Lung (tissue), 12 donors: ENCODE measurements around the gene AKAP8L. TPM values are rescaled to one million over a fixed set of nuclear protein-coding genes. Genes with fewer than 3 reads are reported as not detected.
"Not testable (repeated sequence)": the region's sequence is repeated elsewhere in the genome, so short reads cannot be mapped to it uniquely, and the experiment has no call there.

Experiments used
- ATAC-seq: fragments of 200-7000 bp; cut with Tn5 transposase; one replicate; pipeline ENCODE4 v1.9.1; 2020; ENCODE audit warnings: moderate number of reproducible peaks; ENCODE audit not compliant: insufficient read depth, low FRiP score
- DNase-seq, 3 donors: peaks; one replicate each; pipeline ENCODE4 v3.0.0-alpha.2; 2013 to 2017
- H3K27ac ChIP-seq, 2 donors: one replicate each; pipeline ENCODE4 v1.5.1; 2013; ENCODE audit warnings: mild to moderate bottlenecking in 2 of 2, moderate library complexity in 2 of 2, control low read depth in 1 of 2, inconsistent platforms in 1 of 2, low read depth in 1 of 2, low read length in 1 of 2
- H3K27me3 ChIP-seq, 3 donors: one replicate each; pipeline ENCODE4 v1.5.1; 2013; ENCODE audit warnings: low read length in 2 of 3; ENCODE audit not compliant: control insufficient read depth in 3 of 3, insufficient read depth in 3 of 3
- H3K36me3 ChIP-seq, 4 donors: one replicate each; pipeline ENCODE4 v1.5.1; 2013; ENCODE audit warnings: low read length in 4 of 4, mild to moderate bottlenecking in 1 of 4, moderate library complexity in 1 of 4; ENCODE audit not compliant: control insufficient read depth in 4 of 4, insufficient read depth in 4 of 4
- H3K4me1 ChIP-seq, 5 donors: one replicate each; pipeline ENCODE4 v1.5.1; 2013; ENCODE audit warnings: low read length in 5 of 5, mild to moderate bottlenecking in 2 of 5, moderate library complexity in 1 of 5; ENCODE audit not compliant: control insufficient read depth in 5 of 5, insufficient read depth in 5 of 5
- H3K4me3 ChIP-seq: one replicate; pipeline ENCODE4 v1.5.1; 2013; ENCODE audit warnings: mild to moderate bottlenecking, control low read depth, moderate library complexity
- H3K9ac ChIP-seq, 2 donors: one replicate each; pipeline ENCODE4 v1.5.1; 2013; ENCODE audit warnings: low read length in 2 of 2, control low read depth in 1 of 2; ENCODE audit not compliant: insufficient read depth in 1 of 2
- H3K9me3 ChIP-seq, 4 donors: one replicate each; pipeline ENCODE4 v1.5.1; 2013; ENCODE audit warnings: low read length in 3 of 4, mild to moderate bottlenecking in 1 of 4, moderate library complexity in 1 of 4; ENCODE audit not compliant: control insufficient read depth in 4 of 4, insufficient read depth in 3 of 4
- WGBS, 2 donors: extraction: QIAGEN DNeasy Blood & Tissue Kit; methylation state at CpG; one replicate each; pipeline ENCODE4 v1.1.7; 2013; 5-methylcytosine and 5-hydroxymethylcytosine counted together
- polyA plus RNA-seq, 2 donors: library from polyadenylated mRNA; stranded (reverse); fragments of 200-250 nt; gene quantifications; one replicate each; pipeline ENCODE4 v1.2.1, GENCODE V29; 2013
- total RNA-seq, 2 donors: library from RNA; depleted of rRNA in 1 of 2; stranded (reverse); fragments of >200 nt in 1 of 2; gene quantifications; one replicate each; pipeline ENCODE4 v1.2.1, GENCODE V29; 2014 to 2021
- TF ChIP-seq, protein P1 (sequence below): IDR thresholded peaks from 2 replicates; pipeline ENCODE4 v1.5.1; 2012; ENCODE audit warnings: mild to moderate bottlenecking; ENCODE audit errors: control extremely low read depth, extremely low read depth
- donor health status: control.
- donor health status: control.
- donor health status: Bipolar disorder and iron deficiency.
- donor health status: healthy.
- donor health status: DM: yes; HTN: yes; CAD: no.

Gene AKAP8L
- total and polyA plus RNA-seq, 4 donors, result 52.5 to 118 (median 80.2) TPM

DNA sequence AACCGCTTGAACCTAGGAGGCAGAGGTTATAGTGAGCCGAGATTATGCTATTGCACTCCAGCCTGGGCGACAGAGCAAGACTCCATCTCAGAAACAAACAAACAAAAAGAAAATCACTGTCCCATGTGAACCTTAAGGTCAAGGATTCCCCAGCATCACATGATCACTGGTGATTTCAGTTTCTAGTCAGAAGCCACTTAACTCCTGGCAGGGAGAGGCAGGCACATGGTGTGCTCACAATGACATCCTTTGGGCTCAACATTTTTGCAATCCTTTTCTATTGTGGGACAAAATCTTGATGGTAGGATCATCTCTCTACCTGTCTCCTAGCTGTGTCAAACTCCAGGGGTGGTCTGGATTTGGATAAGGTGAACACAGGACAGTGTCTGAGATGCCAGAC lies 51.3 kb downstream of the AKAP8L start:
- DNase-seq, result no peak

DNA sequence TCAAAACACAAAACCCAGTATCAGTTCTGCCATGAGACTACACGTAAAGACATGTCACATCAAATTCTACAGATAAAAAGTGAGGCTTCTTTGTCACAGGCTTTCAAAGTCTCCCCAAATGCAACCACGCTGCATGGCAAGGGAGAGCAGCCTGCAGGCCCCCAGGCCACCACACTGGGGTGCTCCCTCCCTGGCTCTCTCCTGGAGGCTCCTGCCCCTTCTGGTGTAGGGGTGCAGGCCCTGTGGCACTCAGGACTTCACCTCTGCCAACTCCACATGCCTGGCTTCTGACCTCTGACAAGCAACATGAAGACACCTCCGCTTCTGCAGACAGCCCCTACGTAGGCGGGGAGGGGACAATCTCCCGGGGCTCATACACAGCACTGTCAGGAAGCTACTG lies 53.5 kb downstream of the AKAP8L start:
- Histone ChIP-seq H3K27ac (no peak overlapping the region), H3K9ac (no peak overlapping the region), H3K9me3 (no peaks in the 10 kb centered on the region), H3K4me1 (no peaks in the 10 kb centered on the region), H3K27me3 (no peaks in the 10 kb centered on the region), H3K36me3 (peaks cover 17 to 63% (median 40%) of the 10 kb centered on the region in 4 donors), H3K4me3 (no peak overlapping the region)
- DNase-seq (no peak), ATAC-seq (no peak)
- TF ChIP-seq, protein P1, sequence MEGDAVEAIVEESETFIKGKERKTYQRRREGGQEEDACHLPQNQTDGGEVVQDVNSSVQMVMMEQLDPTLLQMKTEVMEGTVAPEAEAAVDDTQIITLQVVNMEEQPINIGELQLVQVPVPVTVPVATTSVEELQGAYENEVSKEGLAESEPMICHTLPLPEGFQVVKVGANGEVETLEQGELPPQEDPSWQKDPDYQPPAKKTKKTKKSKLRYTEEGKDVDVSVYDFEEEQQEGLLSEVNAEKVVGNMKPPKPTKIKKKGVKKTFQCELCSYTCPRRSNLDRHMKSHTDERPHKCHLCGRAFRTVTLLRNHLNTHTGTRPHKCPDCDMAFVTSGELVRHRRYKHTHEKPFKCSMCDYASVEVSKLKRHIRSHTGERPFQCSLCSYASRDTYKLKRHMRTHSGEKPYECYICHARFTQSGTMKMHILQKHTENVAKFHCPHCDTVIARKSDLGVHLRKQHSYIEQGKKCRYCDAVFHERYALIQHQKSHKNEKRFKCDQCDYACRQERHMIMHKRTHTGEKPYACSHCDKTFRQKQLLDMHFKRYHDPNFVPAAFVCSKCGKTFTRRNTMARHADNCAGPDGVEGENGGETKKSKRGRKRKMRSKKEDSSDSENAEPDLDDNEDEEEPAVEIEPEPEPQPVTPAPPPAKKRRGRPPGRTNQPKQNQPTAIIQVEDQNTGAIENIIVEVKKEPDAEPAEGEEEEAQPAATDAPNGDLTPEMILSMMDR, result no peak
- 94 to 95% methylated on average over 6 of the region's 6 CpGs for WGBS, 2 donors

More for the DNA sequence above, 51.3 kb downstream of the AKAP8L start:
- H3K27ac ChIP-seq, result peak overlapping the region in 1 of 2 donors; percentile 56
- ATAC-seq, result no peak
- H3K4me1 ChIP-seq, result no peaks in the 10 kb centered on the region
- H3K9me3 ChIP-seq, result no peaks in the 10 kb centered on the region
- H3K9ac ChIP-seq, result no peak overlapping the region
- H3K27me3 ChIP-seq, result no peaks in the 10 kb centered on the region
- H3K36me3 ChIP-seq, result peaks cover 11 to 62% (median 44%) of the 10 kb centered on the region in 4 donors
- H3K4me3 ChIP-seq, result no peak overlapping the region
- TF ChIP-seq, protein P1, result no peak
- 87 to 96% methylated on average over 3 of the region's 3 CpGs for WGBS, 2 donors

DNA sequence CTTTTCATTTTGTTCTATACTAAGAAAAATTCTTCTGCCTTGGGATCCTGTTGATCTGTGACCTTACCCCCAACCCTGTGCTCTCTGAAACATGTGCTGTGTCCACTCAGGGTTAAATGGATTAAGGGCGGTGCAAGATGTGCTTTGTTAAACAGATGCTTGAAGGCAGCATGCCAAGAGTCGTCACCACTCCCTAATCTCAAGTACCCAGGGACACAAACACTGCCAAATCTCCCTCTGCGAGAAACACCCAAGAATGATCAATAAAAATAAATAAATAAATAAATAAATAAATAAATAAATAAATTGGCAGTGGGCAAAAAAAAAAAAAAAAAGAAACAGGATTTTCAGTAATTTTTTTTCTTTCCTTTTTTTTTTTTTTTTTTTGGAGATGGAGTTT lies 55.0 kb downstream of the AKAP8L start:
- DNase-seq, H3K4me3 ChIP-seq, H3K9me3 ChIP-seq, H3K4me1 ChIP-seq, ATAC-seq, H3K27me3 ChIP-seq, H3K9ac ChIP-seq, H3K27ac ChIP-seq: not testable (repeated sequence)
- peaks cover 20 to 61% (median 37%) of the 10 kb centered on the region in 4 donors for H3K36me3 ChIP-seq
- WGBS, 2 donors, result 64 to 83% methylated on average over 3 of the region's 3 CpGs

DNA sequence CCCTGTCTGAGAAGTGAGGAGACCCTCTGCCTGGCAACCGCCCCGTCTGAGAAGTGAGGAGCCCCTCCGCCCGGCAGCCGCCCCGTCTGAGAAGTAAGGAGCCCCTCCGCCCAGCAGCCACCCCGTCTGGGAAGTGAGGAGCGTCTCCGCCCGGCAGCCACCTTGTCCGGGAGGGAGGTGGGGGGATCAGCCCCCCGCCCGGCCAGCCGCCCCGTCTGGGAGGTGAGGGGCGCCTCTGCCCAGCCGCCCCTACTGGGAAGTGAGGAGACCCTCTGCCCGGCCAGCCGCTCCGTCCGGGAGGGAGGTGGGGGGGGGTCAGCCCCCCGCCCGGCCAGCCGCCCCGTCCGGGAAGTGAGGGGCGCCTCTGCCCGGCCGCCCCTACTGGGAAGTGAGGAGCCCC lies 55.7 kb downstream of the AKAP8L start:
- ATAC-seq, H3K27me3 ChIP-seq, H3K4me1 ChIP-seq, H3K9ac ChIP-seq, H3K27ac ChIP-seq, H3K4me3 ChIP-seq, H3K9me3 ChIP-seq, DNase-seq: not testable (repeated sequence)
- peaks cover 26 to 60% (median 42%) of the 10 kb centered on the region in 4 donors for H3K36me3 ChIP-seq
- 95 to 97% methylated on average over 12 to 30 of the region's 30 CpGs for WGBS, 2 donors

DNA sequence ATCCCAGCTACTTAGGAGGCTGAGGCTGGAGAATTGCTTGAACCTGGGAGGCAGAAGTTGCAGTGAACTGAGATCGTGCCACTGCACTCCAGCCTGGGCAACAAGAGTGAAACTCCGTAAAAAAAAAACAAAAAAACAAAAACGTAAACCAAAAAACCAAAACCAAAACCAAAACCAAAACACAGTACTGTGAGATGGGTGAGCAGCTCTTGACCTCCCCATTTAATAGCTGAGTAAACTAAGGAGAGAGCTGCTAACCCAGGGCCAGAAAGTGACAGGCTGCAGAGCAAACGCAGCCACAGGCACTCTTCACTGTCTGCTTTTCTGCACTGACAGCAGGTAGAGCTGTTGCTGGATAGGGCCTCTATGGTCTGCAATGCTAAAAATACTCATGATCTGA lies 58.8 kb downstream of the AKAP8L start:
- not testable (repeated sequence) for H3K27ac ChIP-seq, H3K4me3 ChIP-seq, DNase-seq, H3K9me3 ChIP-seq, ATAC-seq, H3K4me1 ChIP-seq, H3K9ac ChIP-seq, H3K27me3 ChIP-seq
- 57 to 75% methylated on average over 4 of the region's 4 CpGs for WGBS, 2 donors
- H3K36me3 ChIP-seq, result peaks cover 36 to 59% (median 42%) of the 10 kb centered on the region in 4 donors
